ENCODE data around the gene KBTBD2. TPM values are rescaled to one million over a fixed set of nuclear protein-coding genes. Genes with fewer than 3 reads are reported as not detected.
"Not testable (repeated sequence)": the region's sequence is repeated elsewhere in the genome, so short reads cannot be mapped to it uniquely, and the experiment has no call there.

The KBTBD2 gene
- polyA plus RNA-seq, 3 donors: 51.2 to 61.1 (median 56.8) TPM

GRCh38 chr7:32871624-32872371 is 19.8 kb downstream of the KBTBD2 start:
- no peak for DNase-seq (ENCODE audit: extremely low read depth in 1 of 11, low read depth in 9 of 11, low spot score in 4 of 11)

- no peak for DNase-seq (ENCODE audit: extremely low read depth in 1 of 11, low read depth in 9 of 11, low spot score in 4 of 11)
Observed at GRCh38 chr7:32870298-32870697, 21.3 kb downstream of the KBTBD2 start.

- DNase-seq (ENCODE audit: extremely low read depth in 1 of 11, low read depth in 9 of 11, low spot score in 4 of 11): no peak
Observed at GRCh38 chr7:32869716-32870115, 21.8 kb downstream of the KBTBD2 start.

GRCh38 chr7:32868116-32868515 is 23.4 kb downstream of the KBTBD2 start:
- no peak for DNase-seq (ENCODE audit: extremely low read depth in 1 of 11, low read depth in 9 of 11, low spot score in 4 of 11)

GRCh38 chr7:32865448-32866030 is 26.0 kb downstream of the KBTBD2 start:
- DNase-seq (ENCODE audit: extremely low read depth in 1 of 11, low read depth in 9 of 11, low spot score in 4 of 11): no peak

GRCh38 chr7:32863872-32864271 is 27.7 kb downstream of the KBTBD2 start:
- not testable (repeated sequence) for DNase-seq (ENCODE audit: extremely low read depth in 1 of 11, low read depth in 9 of 11, low spot score in 4 of 11)

- DNase-seq (ENCODE audit: extremely low read depth in 1 of 11, low read depth in 9 of 11, low spot score in 4 of 11): no peak
Observed at GRCh38 chr7:32860090-32860489, 31.5 kb downstream of the KBTBD2 start.

- no peak for DNase-seq (ENCODE audit: extremely low read depth in 1 of 11, low read depth in 9 of 11, low spot score in 4 of 11)
Observed at GRCh38 chr7:32858648-32859047, 32.9 kb downstream of the KBTBD2 start.

GRCh38 chr7:32857063-32857462 is 34.5 kb downstream of the KBTBD2 start:
- DNase-seq (ENCODE audit: extremely low read depth in 1 of 11, low read depth in 9 of 11, low spot score in 4 of 11): not testable (repeated sequence)

- DNase-seq (ENCODE audit: extremely low read depth in 1 of 11, low read depth in 9 of 11, low spot score in 4 of 11): not testable (repeated sequence)
Observed at GRCh38 chr7:32855837-32856775, 35.5 kb downstream of the KBTBD2 start.

- not testable (repeated sequence) for DNase-seq (ENCODE audit: extremely low read depth in 1 of 11, low read depth in 9 of 11, low spot score in 4 of 11)
Observed at GRCh38 chr7:32850654-32851053, 40.9 kb downstream of the KBTBD2 start.

GRCh38 chr7:32848655-32849054 is 42.9 kb downstream of the KBTBD2 start:
- DNase-seq (ENCODE audit: extremely low read depth in 1 of 11, low read depth in 9 of 11, low spot score in 4 of 11): not testable (repeated sequence)

- peak; percentile 31 to 71 (median 44) for DNase-seq (ENCODE audit: extremely low read depth in 1 of 11, low read depth in 9 of 11, low spot score in 4 of 11)
Observed at GRCh38 chr7:32846630-32847225, 44.8 kb downstream of the KBTBD2 start.

- not testable (repeated sequence) for DNase-seq (ENCODE audit: extremely low read depth in 1 of 11, low read depth in 9 of 11, low spot score in 4 of 11)
Observed at GRCh38 chr7:32844748-32845147, 46.8 kb downstream of the KBTBD2 start.

GRCh38 chr7:32843763-32844162 is 47.8 kb downstream of the KBTBD2 start:
- not testable (repeated sequence) for DNase-seq (ENCODE audit: extremely low read depth in 1 of 11, low read depth in 9 of 11, low spot score in 4 of 11)

- DNase-seq (ENCODE audit: extremely low read depth in 1 of 11, low read depth in 9 of 11, low spot score in 4 of 11): not testable (repeated sequence)
Observed at GRCh38 chr7:32839846-32840245, 51.7 kb downstream of the KBTBD2 start.

- DNase-seq (ENCODE audit: extremely low read depth in 1 of 11, low read depth in 9 of 11, low spot score in 4 of 11): not testable (repeated sequence)
Observed at GRCh38 chr7:32828996-32829752, 62.4 kb downstream of the KBTBD2 start.

All from renal cortex interstitium (tissue), 11 donors.